ENCODE results near the gene MRPL47. TPM values are rescaled to one million over a fixed set of nuclear protein-coding genes. Genes with fewer than 3 reads are reported as not detected.

MRPL47 gene
- total and polyA plus RNA-seq, 2 of the 13 experiments (the other 11 are each of a cell fraction or from before 2014, with no cell fraction given), result 36.1 to 83.8 TPM

- Histone ChIP-seq H3K4me3 (replicated peaks in 1 of 3; ENCODE audit: insufficient read depth in 1 of 3, low read depth in 2 of 3, low read length in 3 of 3) (no peak overlapping the region), H4K20me1 (ENCODE audit: insufficient read depth, low read length) (no peaks in the 10 kb centered on the region), H2AFZ (ENCODE audit: low read length) (no peak overlapping the region), H3K27ac (ENCODE audit: extremely low read length, insufficient read depth, low read length) (no peak overlapping the region), H3K79me2 (ENCODE audit: insufficient read depth, low read length) (peaks cover 42% of the 10 kb centered on the region), H3K36me3 (replicated peaks in 1 of 2; ENCODE audit: control insufficient read depth in 1 of 2, insufficient read depth in 2 of 2, low read length in 2 of 2) (peaks cover 0 to 5% of the 10 kb centered on the region in 2 experiments; a peak in 2 of 5 replicates), H3K9me3 (ENCODE audit: low read length) (no peaks in the 10 kb centered on the region), H3K9ac (ENCODE audit: insufficient read depth, low read depth, low read length) (no peak overlapping the region), H3K4me1 (ENCODE audit: insufficient read depth, low read length) (peaks cover 18% of the 10 kb centered on the region), H3K27me3 (ENCODE audit: control insufficient read depth in 1 of 2, insufficient read depth in 2 of 2, low read length in 2 of 2) (no peaks in the 10 kb centered on the region; a peak in 1 of 5 replicates), H3K4me2 (ENCODE audit: low read depth, low read length) (no peak overlapping the region)
- CTCF ChIA-PET (ENCODE audit: low intra/inter-chr PET ratio, low total read pairs), result no interaction called here
- intact Hi-C loops (cut with micrococcal nuclease; ENCODE audit: unreplicated experiment) (no loop called here), in situ Hi-C loops (cut with HindIII; ENCODE audit: extremely low pct_ligation_motif_present, low pct_unique_long_range_greater_than_20kb) (no loop called here)
- BruUV-seq (replicated peaks), result no TSS peak
- POLR2A ChIA-PET, result no interaction called here
- no peak for DNase-seq (ENCODE audit: low spot score)
- FAIRE-seq, result no peak
- TF ChIP-seq BRF2 (CRISPR knock-in tag; IDR thresholded peaks at IDR 0.05), result no peak
- TF ChIP-seq SALL2 (CRISPR knock-in tag; IDR thresholded peaks at IDR 0.05), result no peak
- no peak for TF ChIP-seq SMAD3 (CRISPR knock-in tag; IDR thresholded peaks at IDR 0.05)
- ATAC-seq, result no peak
- 89% methylated on average over 4 of the region's 4 CpGs for WGBS (ENCODE audit: low lambda C conversion rate)
Measured at GRCh38 chr3:179606534-179607085, 2.2 kb upstream of the MRPL47 start.

GRCh38 chr3:179603831-179604230, 607 bp downstream of the MRPL47 start:
- peaks cover 2 to 31% of the 10 kb centered on the region in 2 experiments; a peak in 4 of 5 replicates for H3K36me3 ChIP-seq (replicated peaks in 1 of 2; ENCODE audit: control insufficient read depth in 1 of 2, insufficient read depth in 2 of 2, low read length in 2 of 2)
- intact Hi-C loops (cut with micrococcal nuclease; ENCODE audit: unreplicated experiment), result loop anchor here (2.0 kb wide), 2 partner anchors 41 kb away; partner anchors contain the start of gene ACTL6A
- ChIA-PET POLR2A (no interaction called here), CTCF (ENCODE audit: low intra/inter-chr PET ratio, low total read pairs) (no interaction called here)
- peak overlapping the region; percentile 95 for H3K9ac ChIP-seq (ENCODE audit: insufficient read depth, low read depth, low read length)
- H3K4me3 ChIP-seq (replicated peaks in 1 of 3; ENCODE audit: insufficient read depth in 1 of 3, low read depth in 2 of 3, low read length in 3 of 3), result peak overlapping the region; percentile 90 to 95 (median 91)
- WGBS (ENCODE audit: low lambda C conversion rate), result 3% methylated on average over 3 of the region's 3 CpGs
- H3K27ac ChIP-seq (ENCODE audit: extremely low read length, insufficient read depth, low read length), result peak overlapping the region; percentile 86
- DNase-seq (ENCODE audit: low spot score) (no peak), FAIRE-seq (no peak), ATAC-seq (no peak)
- H3K4me1 ChIP-seq (ENCODE audit: insufficient read depth, low read length), result peaks cover 18% of the 10 kb centered on the region
- peak overlapping the region; percentile 66 for H3K4me2 ChIP-seq (ENCODE audit: low read depth, low read length)
- no peaks in the 10 kb centered on the region for H3K9me3 ChIP-seq (ENCODE audit: low read length)
- no TSS peak for BruUV-seq (replicated peaks)
- H4K20me1 ChIP-seq (ENCODE audit: insufficient read depth, low read length), result no peaks in the 10 kb centered on the region
- in situ Hi-C loops (cut with HindIII; ENCODE audit: extremely low pct_ligation_motif_present, low pct_unique_long_range_greater_than_20kb), result no loop called here
- H3K79me2 ChIP-seq (ENCODE audit: insufficient read depth, low read length), result peaks cover 39% of the 10 kb centered on the region
- no peaks in the 10 kb centered on the region; a peak in 1 of 5 replicates for H3K27me3 ChIP-seq (ENCODE audit: control insufficient read depth in 1 of 2, insufficient read depth in 2 of 2, low read length in 2 of 2)
- no peak overlapping the region for H2AFZ ChIP-seq (ENCODE audit: low read length)
- TF ChIP-seq THAP9 (CRISPR knock-in tag; IDR thresholded peaks at IDR 0.05; ENCODE audit: borderline replicate concordance), result no peak
- no peak for TF ChIP-seq ZNF776 (CRISPR knock-in tag; IDR thresholded peaks at IDR 0.05)
- no peak for TF ChIP-seq GPN1 (CRISPR knock-in tag; IDR thresholded peaks at IDR 0.05; ENCODE audit: borderline replicate concordance)
- no peak for TF ChIP-seq ZNF766 (CRISPR knock-in tag; IDR thresholded peaks at IDR 0.05; ENCODE audit: borderline replicate concordance)
- no peak for TF ChIP-seq ZSCAN12 (CRISPR knock-in tag; IDR thresholded peaks at IDR 0.05)
- no peak for TF ChIP-seq MYPOP (CRISPR knock-in tag; IDR thresholded peaks at IDR 0.05)
- no peak for TF ChIP-seq MLLT10 (CRISPR knock-in tag; IDR thresholded peaks at IDR 0.05)
- TF ChIP-seq ZNF44 (CRISPR knock-in tag; IDR thresholded peaks at IDR 0.05), result no peak
- TF ChIP-seq ZNF30 (CRISPR knock-in tag; IDR thresholded peaks at IDR 0.05), result no peak
